Body of pancreas (tissue), 4 donors: ENCODE results near the gene SLC6A11.

Source experiments
- CTCF ChIP-seq, 7 experiments: fragments of 450-650 bp in 4 of 7; fragments of 200-600 bp in 3 of 7; sonication (generic) in 3 of 7; IDR thresholded peaks; one replicate each; pipeline ENCODE4 v1.5.1; 2016 to 2019; ENCODE audit warnings: antibody characterized with exemption in 7 of 7
- POLR2A ChIP-seq, 3 donors: fragments of 450-650 bp; IDR thresholded peaks; one replicate each; pipeline ENCODE4 v1.6.1; 2016; ENCODE audit warnings: antibody characterized with exemption in 3 of 3, mild to moderate bottlenecking in 2 of 3

- no peak for TF ChIP-seq CTCF (IDR thresholded peaks at IDR 0.05)
- TF ChIP-seq POLR2A (IDR thresholded peaks at IDR 0.05): no peak
Observed at GRCh38 chr3:10927551-10927950, 111.5 kb downstream of the SLC6A11 start.
